Neural cell (in vitro differentiated cells): ENCODE data around the gene CAMK1. TPM values are rescaled to one million over a fixed set of nuclear protein-coding genes. Genes with fewer than 3 reads are reported as not detected.
A peak's percentile ranks its signal among the peaks of the same experiment; 100 is the strongest.

Experiments
- H2AFZ ChIP-seq: fragments of 200-600, 300-800 bp; sonication (generic), shearing (Covaris generic); 2 replicates; pipeline ENCODE4 v1.6.0; 2014; ENCODE audit warnings: low read depth, mild to moderate bottlenecking, antibody characterized with exemption, low read length, moderate library complexity
- H3F3A ChIP-seq: fragments of 200-600 bp; shearing (Covaris generic); 2 replicates; pipeline ENCODE4 v1.6.1; 2016; ENCODE audit warnings: mild to moderate bottlenecking, moderate library complexity, mixed read lengths, antibody characterized with exemption, low read length; ENCODE audit not compliant: insufficient read depth, poor library complexity, severe bottlenecking
- H3K27ac ChIP-seq: fragments of 200-600, 300-800 bp; sonication (generic), shearing (Covaris generic); 2 replicates; pipeline ENCODE4 v1.5.1; 2014; ENCODE audit warnings: mild to moderate bottlenecking, low read length, moderate library complexity
- H3K27me3 ChIP-seq: fragments of 300-800, 200-600 bp; sonication (generic), shearing (Covaris generic); 2 replicates; pipeline ENCODE4 v1.6.0; 2014; ENCODE audit warnings: mild to moderate bottlenecking, low read depth, low read length, moderate library complexity; ENCODE audit not compliant: insufficient read depth
- H3K36me3 ChIP-seq: fragments of 300-800, 200-600 bp; sonication (generic), shearing (Covaris generic); 2 replicates; pipeline ENCODE4 v1.5.1; 2014; ENCODE audit warnings: mild to moderate bottlenecking, antibody characterized with exemption, low read length, moderate library complexity; ENCODE audit not compliant: insufficient read depth
- H3K4me2 ChIP-seq: fragments of 300-800, 200-600 bp; sonication (generic), shearing (Covaris generic); 2 replicates; pipeline ENCODE4 v1.6.0; 2014; ENCODE audit warnings: mild to moderate bottlenecking, low read length
- H3K4me3 ChIP-seq: fragments of 300-800, 200-600 bp; sonication (generic), shearing (Covaris generic); 2 replicates; pipeline ENCODE4 v1.5.1; 2014; ENCODE audit warnings: mild to moderate bottlenecking, low read length, moderate library complexity
- H3K79me2 ChIP-seq: fragments of 200-600 bp; shearing (Covaris generic); replicated peaks from 2 replicates; pipeline ENCODE4 v1.6.0; 2014; ENCODE audit warnings: mild to moderate bottlenecking, low read length, moderate library complexity; ENCODE audit not compliant: insufficient read depth
- H3K9ac ChIP-seq: fragments of 300-800, 200-600 bp; sonication (generic), shearing (Covaris generic); 2 replicates; pipeline ENCODE4 v1.6.1; 2016; ENCODE audit warnings: mild to moderate bottlenecking, low read length, mixed read lengths
- H3K9me2 ChIP-seq: fragments of 200-600 bp; shearing (Covaris generic); 2 replicates; pipeline ENCODE4 v1.6.1; 2016; ENCODE audit warnings: mild to moderate bottlenecking, low read length, mixed read lengths; ENCODE audit not compliant: insufficient read depth
- H3K9me3 ChIP-seq: fragments of 200-600, 300-800 bp; sonication (generic), shearing (Covaris generic); 2 replicates; pipeline ENCODE4 v1.6.1; 2016; ENCODE audit warnings: mild to moderate bottlenecking, mixed run types, low read length, moderate library complexity, mixed read lengths
- H4K20me1 ChIP-seq: fragments of 200-600 bp; shearing (Covaris generic); 2 replicates; pipeline ENCODE4 v1.6.1; 2016; ENCODE audit warnings: mild to moderate bottlenecking, mixed run types; ENCODE audit not compliant: insufficient read depth
- CTCF ChIP-seq: fragments of 450-650 bp; IDR thresholded peaks from 2 replicates; pipeline ENCODE4 v1.5.1; 2014; ENCODE audit warnings: antibody characterized with exemption, mild to moderate bottlenecking, moderate library complexity; ENCODE audit not compliant: poor library complexity, severe bottlenecking
- EP300 ChIP-seq: fragments of 450-650 bp; conservative IDR thresholded peaks from 2 replicates; pipeline ENCODE4 v1.6.1; 2014; ENCODE audit warnings: antibody characterized with exemption, mild to moderate bottlenecking, moderate library complexity; ENCODE audit not compliant: poor library complexity, severe bottlenecking
- EZH2 ChIP-seq: fragments of 200-600, 300-800 bp; shearing (Covaris generic), sonication (generic); IDR thresholded peaks from 2 replicates; pipeline ENCODE4 v1.6.1; 2014; ENCODE audit warnings: antibody characterized with exemption, low read length, borderline replicate concordance, mild to moderate bottlenecking; ENCODE audit not compliant: insufficient read depth, poor library complexity, severe bottlenecking
- MXI1 ChIP-seq: fragments of 450-650 bp; conservative IDR thresholded peaks from 2 replicates; pipeline ENCODE4 v1.6.1; 2014; ENCODE audit warnings: antibody characterized with exemption, mild to moderate bottlenecking; ENCODE audit not compliant: poor library complexity, severe bottlenecking
- POLR2AphosphoS5 ChIP-seq: IDR thresholded peaks from 2 replicates; pipeline ENCODE4 v1.6.1; 2012
- RAD21 ChIP-seq: fragments of 450-650 bp; conservative IDR thresholded peaks from 2 replicates; pipeline ENCODE4 v1.6.1; 2014; ENCODE audit warnings: antibody characterized with exemption, mild to moderate bottlenecking, moderate library complexity
- REST ChIP-seq: IDR thresholded peaks from 2 replicates; pipeline ENCODE4 v1.6.1; 2012; ENCODE audit warnings: borderline replicate concordance
- SMC3 ChIP-seq: fragments of 450-650 bp; conservative IDR thresholded peaks from 2 replicates; pipeline ENCODE4 v1.6.1; 2014; ENCODE audit warnings: antibody characterized with exemption, mild to moderate bottlenecking, moderate library complexity; ENCODE audit not compliant: poor library complexity
- TAF1 ChIP-seq: IDR thresholded peaks from 2 replicates; pipeline ENCODE4 v1.6.1; 2012; ENCODE audit warnings: low read depth
- polyA plus RNA-seq: library from polyadenylated mRNA; depleted of rRNA; stranded (reverse); fragments of >200 nt; gene quantifications from 2 replicates; pipeline ENCODE4 v1.2.3, GENCODE V29; 2014

CAMK1 gene
- polyA plus RNA-seq, 1 donor from 2014 or later, result 18.7 TPM

- Histone ChIP-seq H3K36me3 (no peaks in the 10 kb centered on the region), H4K20me1 (no peaks in the 10 kb centered on the region), H3K79me2 (peaks cover 10% of the 10 kb centered on the region), H3K27ac (no peak overlapping the region), H3K4me3 (no peak overlapping the region), H3K27me3 (no peaks in the 10 kb centered on the region), H3F3A (no peaks in the 10 kb centered on the region), H3K9me3 (no peaks in the 10 kb centered on the region), H3K9me2 (no peaks in the 10 kb centered on the region), H2AFZ (no peak overlapping the region), H3K9ac (no peak overlapping the region), H3K4me2 (no peak overlapping the region)
- TF ChIP-seq SMC3 (no peak), POLR2AphosphoS5 (no peak), EZH2 (no peak), MXI1 (no peak), RAD21 (no peak), REST (no peak), CTCF (no peak), EP300 (no peak), TAF1 (no peak)
Measured at GRCh38 chr3:9727743-9728142, 42.0 kb downstream of the CAMK1 start.

GRCh38 chr3:9727041-9727595, 42.6 kb downstream of the CAMK1 start:
- TF ChIP-seq REST, result no peak
- TF ChIP-seq EP300, result no peak
- TF ChIP-seq EZH2, result no peak
- TF ChIP-seq RAD21, result peak; percentile 24
- peak; percentile 42 for TF ChIP-seq SMC3
- TF ChIP-seq CTCF, result peak; percentile 60
- no peak for TF ChIP-seq MXI1
- TF ChIP-seq POLR2AphosphoS5, result no peak
- no peak for TF ChIP-seq TAF1
- H3F3A ChIP-seq, result no peaks in the 10 kb centered on the region
- H3K27ac ChIP-seq, result no peak overlapping the region
- peaks cover 4% of the 10 kb centered on the region for H3K79me2 ChIP-seq
- no peaks in the 10 kb centered on the region for H3K9me3 ChIP-seq
- H3K9ac ChIP-seq, result no peak overlapping the region
- no peaks in the 10 kb centered on the region for H3K9me2 ChIP-seq
- H3K4me2 ChIP-seq, result no peak overlapping the region
- peak overlapping the region; percentile 3 for H3K4me3 ChIP-seq
- no peak overlapping the region for H2AFZ ChIP-seq
- H4K20me1 ChIP-seq, result no peaks in the 10 kb centered on the region
- H3K27me3 ChIP-seq, result no peaks in the 10 kb centered on the region
- no peaks in the 10 kb centered on the region for H3K36me3 ChIP-seq
